GM21529 (cell line): ENCODE results near the gene TIPRL.
"Not testable (repeated sequence)": the region's sequence is repeated elsewhere in the genome, so short reads cannot be mapped to it uniquely, and the experiment has no call there.

Source experiments
- ATAC-seq: cut with Tn5 transposase; IDR thresholded peaks from one replicate; pipeline ENCODE4 v1.9.1; 2021; ENCODE audit not compliant: unreplicated experiment

The TIPRL gene

DNA sequence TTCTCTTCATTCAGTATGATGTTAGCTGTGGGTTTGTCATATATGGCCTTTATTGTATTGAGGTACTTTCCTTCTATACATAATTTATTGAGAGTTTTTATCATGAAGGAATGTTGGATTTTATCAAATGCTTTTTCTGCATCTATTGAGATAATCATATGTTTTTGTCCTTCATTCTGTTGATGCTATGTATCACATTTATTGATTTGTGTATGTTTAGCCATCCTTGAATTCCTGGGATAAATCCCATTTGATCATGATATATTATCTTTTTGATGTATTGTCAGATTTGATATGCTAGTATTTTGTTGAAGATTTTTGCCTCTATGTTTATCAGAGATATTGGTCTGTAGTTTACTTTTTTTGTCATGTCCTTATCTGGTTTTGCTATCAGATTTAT, 21.1 kb upstream of the TIPRL start:
- no peak for ATAC-seq

- ATAC-seq = no peak
Observed at GRCh38 chr1:168159251-168159650, 19.5 kb upstream of the TIPRL start.

DNA sequence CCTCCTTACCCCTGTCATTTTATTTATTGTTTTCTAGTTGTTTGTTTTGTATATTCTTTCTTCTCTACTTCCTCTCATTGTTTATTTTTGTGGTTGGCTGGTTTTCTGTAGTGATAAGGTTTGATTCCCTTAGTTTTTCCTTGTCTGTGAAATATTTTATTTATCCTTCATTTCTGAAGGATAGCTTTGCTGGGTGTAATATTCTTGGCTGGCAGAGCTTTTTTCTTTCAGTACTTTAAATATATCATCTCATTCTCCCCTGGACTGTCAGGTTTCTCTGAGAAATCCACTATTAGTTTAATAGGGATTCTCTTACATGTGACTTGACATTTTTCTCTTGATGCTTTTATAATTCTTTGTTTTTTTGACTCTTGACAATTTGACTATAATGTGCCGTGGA, 18.8 kb upstream of the TIPRL start:
- no peak for ATAC-seq

GRCh38 chr1:168161459-168161858, 17.3 kb upstream of the TIPRL start:
- no peak for ATAC-seq

DNA sequence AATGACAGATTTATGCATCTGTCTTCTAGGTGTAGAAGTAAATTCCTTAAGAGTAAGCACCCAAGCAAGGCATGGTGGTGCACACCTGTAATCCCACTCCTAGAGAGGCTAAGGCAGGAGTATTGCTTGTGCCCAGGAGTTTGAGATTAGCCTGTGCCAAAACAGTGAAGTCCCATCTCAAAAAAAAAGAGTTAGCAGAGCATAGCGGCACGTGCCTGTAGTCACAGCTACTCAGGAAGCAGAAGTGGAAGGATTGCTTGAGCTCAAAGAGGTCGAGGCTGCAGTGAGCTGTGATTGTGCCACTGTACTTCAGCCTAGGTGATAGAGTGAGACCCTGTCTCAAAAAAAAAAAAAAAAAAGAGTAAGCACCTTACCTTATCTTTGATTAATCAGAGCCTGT, 15.1 kb upstream of the TIPRL start:
- no peak for ATAC-seq

DNA sequence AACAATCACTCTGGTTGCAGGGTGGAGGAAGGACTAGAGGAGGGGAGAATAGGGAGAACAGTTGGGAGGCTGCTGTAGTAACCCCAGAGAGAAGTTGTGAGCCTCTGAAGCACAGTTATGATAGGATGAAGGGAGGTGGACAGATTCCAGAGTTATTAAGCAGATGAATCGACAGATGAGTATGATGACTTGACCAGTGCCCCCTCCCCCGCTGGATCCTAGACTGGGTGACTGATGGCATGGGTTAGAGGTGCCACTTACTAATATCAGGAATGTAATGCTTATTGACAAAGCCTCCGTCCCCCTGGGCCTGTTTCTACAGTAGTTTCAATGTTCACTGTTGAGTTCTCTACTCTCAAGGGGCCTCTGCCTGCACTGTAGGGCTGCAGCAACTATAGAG, 14.0 kb upstream of the TIPRL start:
- ATAC-seq = no peak

DNA sequence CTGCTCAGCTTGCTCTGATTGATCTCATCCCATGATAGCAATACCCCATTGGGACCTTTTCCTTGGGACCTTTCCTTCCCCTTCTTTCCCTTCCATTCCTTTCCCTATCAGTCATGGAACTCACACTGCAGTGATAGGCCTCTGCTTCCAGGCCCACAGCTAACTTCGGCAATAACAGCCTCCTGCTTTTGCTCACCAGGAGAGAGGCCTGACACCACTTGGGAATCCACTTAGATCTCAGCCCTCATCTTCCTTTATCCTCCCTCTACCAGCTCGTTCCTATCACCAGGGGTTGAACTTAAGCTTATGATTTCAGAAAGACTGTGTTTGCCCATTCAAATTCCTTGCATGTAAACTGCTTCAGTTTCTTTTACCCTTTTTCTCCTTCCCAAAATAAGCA, 11.0 kb upstream of the TIPRL start:
- no peak for ATAC-seq

DNA sequence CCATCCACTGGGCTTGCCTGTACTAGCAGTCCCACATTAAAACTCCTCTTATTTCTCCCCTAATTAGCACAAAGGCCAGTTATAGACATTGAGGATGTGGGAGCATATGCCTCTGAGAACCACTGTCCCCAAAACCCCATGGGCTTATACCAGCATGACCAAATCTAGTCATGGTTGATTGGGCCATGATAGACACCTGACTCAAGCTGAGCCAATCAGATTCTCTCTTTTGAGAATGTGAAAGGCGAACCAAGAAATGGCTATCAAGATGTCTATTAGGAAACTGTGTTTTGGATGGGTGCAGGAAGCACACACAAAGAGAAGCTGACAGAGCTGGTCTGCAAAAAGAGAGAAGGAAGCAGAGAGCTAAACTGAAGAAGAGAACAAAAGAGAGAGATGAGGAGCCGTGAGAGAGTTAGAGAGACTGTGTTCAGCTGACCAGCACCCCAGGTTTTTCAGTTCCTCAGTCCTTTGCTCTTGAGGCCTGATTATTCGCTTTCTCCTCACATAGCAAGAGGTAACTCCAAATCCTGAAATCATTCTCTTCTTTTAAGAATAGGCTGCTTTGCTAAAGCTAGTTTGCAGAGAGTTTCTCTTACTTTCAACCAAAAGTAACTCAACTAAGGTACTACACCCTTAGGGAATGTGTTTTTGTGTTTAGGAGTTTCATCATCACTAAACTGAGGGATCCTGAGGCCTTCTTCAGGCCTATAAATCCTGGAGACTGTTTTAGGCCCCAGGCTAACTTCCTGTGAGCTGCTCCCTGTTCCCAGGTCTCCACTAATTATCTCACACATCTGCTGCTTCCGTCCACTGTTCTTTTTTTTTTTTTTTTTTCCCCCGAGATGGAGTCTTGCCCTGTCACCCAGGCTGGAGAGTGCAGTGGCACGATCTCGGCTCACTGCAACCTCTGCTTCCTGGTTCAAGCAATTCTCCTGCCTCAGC, 7.9 kb upstream of the TIPRL start:
- ATAC-seq = no peak

- ATAC-seq = no peak
Observed at GRCh38 chr1:168172250-168172915, 6.4 kb upstream of the TIPRL start.

GRCh38 chr1:168178227-168178637, 530 bp upstream of the TIPRL start:
- no peak for ATAC-seq

GRCh38 chr1:168179438-168180147, 831 bp downstream of the TIPRL start:
- ATAC-seq = no peak

DNA sequence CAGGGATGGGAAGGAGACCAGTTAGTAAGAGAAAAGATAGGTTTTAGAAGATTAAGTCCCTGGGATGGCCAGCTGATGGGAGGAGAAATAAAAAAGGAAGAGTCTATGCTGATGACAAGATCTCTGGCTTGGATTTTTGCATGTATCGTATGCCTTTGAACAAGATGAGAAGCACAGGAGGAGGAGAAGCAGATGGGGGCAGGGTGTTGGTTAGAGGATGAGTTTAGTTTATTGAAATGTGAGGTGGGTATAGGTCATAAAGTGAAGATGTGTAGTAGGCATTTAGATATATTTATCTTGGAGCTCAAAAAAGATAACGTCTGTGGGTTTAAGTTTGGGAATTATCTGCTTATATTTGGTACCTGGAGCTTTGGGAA, 1.4 kb downstream of the TIPRL start:
- no peak for ATAC-seq

GRCh38 chr1:168181063-168181720, 2.4 kb downstream of the TIPRL start:
- not testable (repeated sequence) for ATAC-seq

DNA sequence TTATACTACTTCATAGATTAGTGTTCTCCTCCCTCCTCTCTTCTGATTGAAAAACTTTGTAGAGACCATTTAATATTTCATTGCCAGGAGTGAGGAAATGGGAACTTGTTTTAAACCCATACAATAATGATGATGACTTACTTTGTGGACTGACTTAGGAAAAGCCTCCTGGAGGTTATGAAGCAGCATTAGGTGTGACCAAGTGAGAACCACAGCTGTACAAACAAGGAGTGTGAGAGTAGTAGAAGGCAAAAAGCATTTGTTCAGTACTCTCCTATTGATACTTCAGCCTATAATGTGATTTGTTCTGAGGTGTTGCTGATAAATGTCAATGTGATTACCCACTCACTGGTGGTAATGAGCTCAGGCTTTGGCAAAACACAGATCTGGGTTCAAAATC, 8.4 kb downstream of the TIPRL start:
- ATAC-seq = no peak

GRCh38 chr1:168190403-168190802, 11.6 kb downstream of the TIPRL start:
- no peak for ATAC-seq

DNA sequence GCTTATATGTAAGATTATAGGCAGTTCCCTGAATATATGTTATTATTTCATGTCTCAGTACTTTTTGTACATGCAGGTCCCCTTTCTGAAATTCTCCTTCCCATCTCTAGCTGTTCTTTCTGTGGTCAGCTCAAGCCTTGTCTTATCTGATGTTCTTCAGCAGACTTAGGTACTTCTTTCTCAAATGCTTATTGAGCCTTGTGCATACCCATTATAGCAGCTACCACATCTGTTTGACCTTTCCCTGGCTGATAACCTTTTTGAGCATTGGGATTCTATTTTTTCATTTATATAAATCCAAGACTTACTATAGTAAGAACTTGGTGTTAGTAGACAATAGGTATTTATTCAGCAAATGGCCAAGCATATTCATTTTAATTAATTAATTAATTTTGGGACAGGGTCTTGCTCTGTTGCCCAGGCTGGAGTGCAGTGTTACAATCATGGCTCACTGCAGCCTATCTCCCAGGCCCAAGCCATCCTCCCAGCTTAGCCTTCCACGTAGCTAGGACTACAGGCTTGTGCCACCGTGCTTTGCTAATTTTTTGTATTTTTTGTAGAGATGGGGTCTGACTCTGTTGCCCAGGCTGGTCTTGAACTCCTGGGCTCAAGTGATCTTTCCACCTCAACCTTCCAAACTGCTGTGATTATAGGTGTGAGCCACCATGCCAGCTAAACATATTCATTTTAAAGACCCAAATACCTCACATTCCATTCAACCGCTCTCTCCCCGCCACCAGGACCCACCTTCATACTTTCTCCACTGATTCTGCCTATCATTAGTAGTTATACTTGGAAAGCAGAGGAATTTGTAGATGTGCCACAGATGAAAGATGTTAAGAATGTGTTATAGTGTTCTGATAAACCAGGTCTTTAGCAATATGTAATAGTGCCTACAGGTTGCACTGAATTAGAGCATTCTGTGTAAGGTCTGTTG, 16.7 kb downstream of the TIPRL start:
- no peak for ATAC-seq

- no peak for ATAC-seq
Observed at GRCh38 chr1:168199056-168199455, 20.3 kb downstream of the TIPRL start.

- ATAC-seq = no peak
Observed at GRCh38 chr1:168202941-168203654, 24.3 kb downstream of the TIPRL start.

- no peak for ATAC-seq
Observed at GRCh38 chr1:168206111-168206510, 27.3 kb downstream of the TIPRL start.
